ENCODE results near the gene MOCS3.
"Not testable (repeated sequence)": the region's sequence is repeated elsewhere in the genome, so short reads cannot be mapped to it uniquely, and the experiment has no call there.

MOCS3 gene

GRCh38 chr20:50959543-50960126 is 1.0 kb downstream of the MOCS3 start:
- Mint-ChIP-seq H3K4me3 (peak overlapping the region; percentile 95), H3K9me3 (no peaks in the 10 kb centered on the region), H3K4me1 (peaks cover 45% of the 10 kb centered on the region), H3K27me3 (no peaks in the 10 kb centered on the region), H3K36me3 (peaks cover 25% of the 10 kb centered on the region), H3K27ac (peak overlapping the region; percentile 99)
- no peak for ATAC-seq

- peaks cover 9% of the 10 kb centered on the region for H3K36me3 Mint-ChIP-seq
- H3K27ac Mint-ChIP-seq: no peak overlapping the region
- ATAC-seq: no peak
- no peaks in the 10 kb centered on the region for H3K27me3 Mint-ChIP-seq
- peaks cover 1% of the 10 kb centered on the region for H3K4me1 Mint-ChIP-seq
- H3K4me3 Mint-ChIP-seq: no peak overlapping the region
- no peaks in the 10 kb centered on the region for H3K9me3 Mint-ChIP-seq
Observed at GRCh38 chr20:50967586-50967985, 9.0 kb downstream of the MOCS3 start.

GRCh38 chr20:50968289-50968688 is 9.7 kb downstream of the MOCS3 start:
- Mint-ChIP-seq H3K27me3 (no peaks in the 10 kb centered on the region), H3K4me1 (no peaks in the 10 kb centered on the region), H3K9me3 (no peaks in the 10 kb centered on the region), H3K27ac (no peak overlapping the region), H3K36me3 (peaks cover 2% of the 10 kb centered on the region), H3K4me3 (no peak overlapping the region)
- ATAC-seq: no peak

- H3K4me3 Mint-ChIP-seq: no peak overlapping the region
- no peaks in the 10 kb centered on the region for H3K4me1 Mint-ChIP-seq
- no peaks in the 10 kb centered on the region for H3K9me3 Mint-ChIP-seq
- H3K36me3 Mint-ChIP-seq: no peaks in the 10 kb centered on the region
- H3K27me3 Mint-ChIP-seq: no peaks in the 10 kb centered on the region
- no peak overlapping the region for H3K27ac Mint-ChIP-seq
- ATAC-seq: no peak
Observed at GRCh38 chr20:50969435-50969834, 10.8 kb downstream of the MOCS3 start.

GRCh38 chr20:50969912-50970311 is 11.3 kb downstream of the MOCS3 start:
- Mint-ChIP-seq H3K27ac (no peak overlapping the region), H3K4me3 (no peak overlapping the region), H3K27me3 (peaks cover 3% of the 10 kb centered on the region), H3K4me1 (no peaks in the 10 kb centered on the region), H3K36me3 (no peaks in the 10 kb centered on the region), H3K9me3 (no peaks in the 10 kb centered on the region)
- ATAC-seq: no peak

- H3K9me3 Mint-ChIP-seq: no peaks in the 10 kb centered on the region
- H3K36me3 Mint-ChIP-seq: no peaks in the 10 kb centered on the region
- no peak overlapping the region for H3K4me3 Mint-ChIP-seq
- H3K27me3 Mint-ChIP-seq: peaks cover 53% of the 10 kb centered on the region
- peaks cover 4% of the 10 kb centered on the region for H3K4me1 Mint-ChIP-seq
- H3K27ac Mint-ChIP-seq: no peak overlapping the region
- no peak for ATAC-seq
Observed at GRCh38 chr20:50975701-50976330, 17.2 kb downstream of the MOCS3 start.

- Mint-ChIP-seq H3K27me3 (peaks cover 55% of the 10 kb centered on the region), H3K9me3 (no peaks in the 10 kb centered on the region), H3K36me3 (no peaks in the 10 kb centered on the region), H3K4me3 (no peak overlapping the region), H3K4me1 (peaks cover 10% of the 10 kb centered on the region), H3K27ac (no peak overlapping the region)
- no peak for ATAC-seq
Observed at GRCh38 chr20:50977066-50978021, 18.7 kb downstream of the MOCS3 start.

GRCh38 chr20:50978533-50978932 is 19.9 kb downstream of the MOCS3 start:
- H3K27ac Mint-ChIP-seq, H3K4me3 Mint-ChIP-seq, ATAC-seq, H3K9me3 Mint-ChIP-seq, H3K36me3 Mint-ChIP-seq: not testable (repeated sequence)
- Mint-ChIP-seq H3K4me1 (peaks cover 10% of the 10 kb centered on the region), H3K27me3 (peaks cover 67% of the 10 kb centered on the region)

GRCh38 chr20:50980071-50980681 is 21.6 kb downstream of the MOCS3 start:
- no peaks in the 10 kb centered on the region for H3K9me3 Mint-ChIP-seq
- ATAC-seq: peak; percentile 35
- H3K27me3 Mint-ChIP-seq: peaks cover 63% of the 10 kb centered on the region
- H3K27ac Mint-ChIP-seq: no peak overlapping the region
- peaks cover 10% of the 10 kb centered on the region for H3K4me1 Mint-ChIP-seq
- H3K36me3 Mint-ChIP-seq: no peaks in the 10 kb centered on the region
- no peak overlapping the region for H3K4me3 Mint-ChIP-seq

GRCh38 chr20:50980851-50981713 is 22.5 kb downstream of the MOCS3 start:
- peak; percentile 54 for ATAC-seq
- Mint-ChIP-seq H3K36me3 (no peaks in the 10 kb centered on the region), H3K4me1 (peaks cover 10% of the 10 kb centered on the region), H3K27ac (no peak overlapping the region), H3K9me3 (no peaks in the 10 kb centered on the region), H3K27me3 (peaks cover 54% of the 10 kb centered on the region), H3K4me3 (no peak overlapping the region)

- H3K4me1 Mint-ChIP-seq: peaks cover 10% of the 10 kb centered on the region
- H3K27me3 Mint-ChIP-seq: peaks cover 54% of the 10 kb centered on the region
- no peak overlapping the region for H3K27ac Mint-ChIP-seq
- H3K4me3 Mint-ChIP-seq: no peak overlapping the region
- no peaks in the 10 kb centered on the region for H3K36me3 Mint-ChIP-seq
- ATAC-seq: no peak
- no peaks in the 10 kb centered on the region for H3K9me3 Mint-ChIP-seq
Observed at GRCh38 chr20:50981714-50982048, 23.1 kb downstream of the MOCS3 start.

- H3K4me3 Mint-ChIP-seq: no peak overlapping the region
- no peaks in the 10 kb centered on the region for H3K36me3 Mint-ChIP-seq
- H3K27me3 Mint-ChIP-seq: peaks cover 55% of the 10 kb centered on the region
- H3K9me3 Mint-ChIP-seq: no peaks in the 10 kb centered on the region
- H3K4me1 Mint-ChIP-seq: peaks cover 10% of the 10 kb centered on the region
- no peak overlapping the region for H3K27ac Mint-ChIP-seq
- ATAC-seq: no peak
Observed at GRCh38 chr20:50982363-50982762, 23.7 kb downstream of the MOCS3 start.

- no peak overlapping the region for H3K27ac Mint-ChIP-seq
- H3K9me3 Mint-ChIP-seq: no peaks in the 10 kb centered on the region
- peaks cover 51% of the 10 kb centered on the region for H3K27me3 Mint-ChIP-seq
- H3K36me3 Mint-ChIP-seq: no peaks in the 10 kb centered on the region
- peaks cover 10% of the 10 kb centered on the region for H3K4me1 Mint-ChIP-seq
- no peak overlapping the region for H3K4me3 Mint-ChIP-seq
- ATAC-seq: no peak
Observed at GRCh38 chr20:50983321-50983720, 24.7 kb downstream of the MOCS3 start.

GRCh38 chr20:50987493-50988210 is 29.0 kb downstream of the MOCS3 start:
- no peaks in the 10 kb centered on the region for H3K36me3 Mint-ChIP-seq
- ATAC-seq: peak; percentile 82
- peaks cover 22% of the 10 kb centered on the region for H3K27me3 Mint-ChIP-seq
- H3K4me1 Mint-ChIP-seq: peaks cover 5% of the 10 kb centered on the region
- H3K4me3 Mint-ChIP-seq: no peak overlapping the region
- no peak overlapping the region for H3K27ac Mint-ChIP-seq
- no peaks in the 10 kb centered on the region for H3K9me3 Mint-ChIP-seq

Data from stimulated activated memory B cell treated with anti-CD40 and anti-IgM and Interleukin-4, amounts not matched to agents 10 μg/mL and 1 μg/mL and 100 μg/mL, for 72 hours (primary cell).